Kidney (tissue), 22 donors: Measurements from ENCODE around the gene DNM2. TPM values are rescaled to one million over a fixed set of nuclear protein-coding genes. Genes with fewer than 3 reads are reported as not detected.
A peak's percentile ranks its signal among the peaks of the same experiment; 100 is the strongest.

Experiments
- DNase-seq, 5 donors: peaks; one replicate each; pipeline ENCODE4 v3.0.0-alpha.2; 2013 to 2020
- FAIRE-seq: peaks from 2 replicates; lab custom pipeline; 2012; peaks lifted over from hg19 to GRCh38; lab: Jason Lieb, UNC
- H3K27ac ChIP-seq, 2 donors: one replicate each; pipeline ENCODE4 v1.7.0; 2013; ENCODE audit warnings: low read depth in 2 of 2, low read length in 2 of 2, inconsistent platforms in 1 of 2
- H3K27me3 ChIP-seq: one replicate; pipeline ENCODE4 v1.7.1; 2013; ENCODE audit warnings: low read length, inconsistent platforms; ENCODE audit not compliant: control insufficient read depth, insufficient read depth
- H3K36me3 ChIP-seq, 3 donors: one replicate each; pipeline versions ENCODE4 v1.7.0 to v1.7.1; 2013; ENCODE audit warnings: low read length in 3 of 3, control low read depth in 1 of 3, inconsistent platforms in 1 of 3; ENCODE audit not compliant: insufficient read depth in 3 of 3, control insufficient read depth in 2 of 3
- H3K4me1 ChIP-seq, 3 donors: one replicate each; pipeline versions ENCODE4 v1.7.0 to v1.7.1; 2013; ENCODE audit warnings: low read length in 3 of 3, inconsistent platforms in 1 of 3, low read depth in 1 of 3; ENCODE audit not compliant: control insufficient read depth in 2 of 3, insufficient read depth in 2 of 3
- H3K4me3 ChIP-seq, 3 donors: one replicate each; pipeline versions ENCODE4 v1.7.0 to v1.8.1; 2013; ENCODE audit warnings: low read length in 3 of 3, control low read depth in 1 of 3, inconsistent platforms in 1 of 3
- H3K9ac ChIP-seq, 3 donors: one replicate each; pipeline versions ENCODE4 v1.7.0 to v1.7.1; 2013; ENCODE audit warnings: low read length in 3 of 3, control low read depth in 1 of 3, inconsistent platforms in 1 of 3
- H3K9me3 ChIP-seq, 3 donors: one replicate each; pipeline versions ENCODE4 v1.7.0 to v1.7.1; 2013; ENCODE audit warnings: low read length in 3 of 3, control low read depth in 1 of 3, inconsistent platforms in 1 of 3; ENCODE audit not compliant: control insufficient read depth in 2 of 3, insufficient read depth in 1 of 3
- CTCF ChIP-seq: IDR thresholded peaks from 3 replicates; pipeline ENCODE4 v1.5.1; 2012; ENCODE audit warnings: mild to moderate bottlenecking, moderate library complexity, borderline replicate concordance; ENCODE audit not compliant: insufficient read depth; ENCODE audit errors: extremely low read depth
- intact Hi-C: fragments of 100-400 bp; cut with DNase I; formaldehyde crosslinking; loops from one replicate; pipeline ENCODE4 v1.11.1; 2022
- long read RNA-seq, 10 donors: library from polyadenylated mRNA in 1 of 10; unstranded in 1 of 10; transcript quantifications; one replicate each; pipeline ENCODE4 v2.0.0 and lab custom pipeline, GENCODE V29; 2021 to 2026
- polyA plus RNA-seq: library from polyadenylated mRNA; stranded (reverse); fragments of 350-450 nt; fragmentation: Illumina TruSeq; extraction: RNeasy Lipid Tissue Mini Kit (QIAGEN cat#74804); gene quantifications from one replicate; pipeline ENCODE4 v1.2.3, GENCODE V29; 2014; ENCODE audit warnings: low read depth, low replicate concordance; ENCODE audit not compliant: insufficient read depth
- total RNA-seq: library from RNA; stranded (reverse); fragmentation: NEBNext Ultra II Directional; extraction: Animal tissue kit (Norgen Biotek cat#: 25700); gene quantifications from one replicate; pipeline ENCODE4 v1.2.1, GENCODE V29; 2021
- donor health status: control.
- donor health status: control.
- donor health status: control.
- donor health status: control.
- donor health status: control.
- donor health status: DM: yes; HTN: yes; CAD: no.
- donor health status: Normal renal cell carcinoma (clear cell type).

Gene DNM2
- total RNA-seq = 226 TPM
- polyA plus RNA-seq = 79.0 TPM
- long read RNA-seq, donor 1, full-length matches to known transcripts = 11 of 102 reads
- long read RNA-seq, donor 1, partial matches to known transcripts = 91 of 102 reads
- long read RNA-seq, donor 1, other reads (novel, unspliced or antisense) = 0 of 102 reads
- long read RNA-seq, donor 2, partial matches to known transcripts = 53 of 61 reads
- long read RNA-seq, donor 2, other reads (novel, unspliced or antisense) = 0 of 61 reads
- long read RNA-seq, donor 3, full-length matches to known transcripts = 4 of 20 reads
- long read RNA-seq, donor 3, partial matches to known transcripts = 16 of 20 reads
- long read RNA-seq, donor 3, other reads (novel, unspliced or antisense) = 0 of 20 reads
- long read RNA-seq, donor 4, full-length matches to known transcripts = 19 of 50 reads
- long read RNA-seq, donor 4, partial matches to known transcripts = 31 of 50 reads
- long read RNA-seq, donor 4, other reads (novel, unspliced or antisense) = 0 of 50 reads
- long read RNA-seq, donor 5, partial matches to known transcripts = 0 of 3 reads
- long read RNA-seq, donor 5, other reads (novel, unspliced or antisense) = 0 of 3 reads
- long read RNA-seq, donor 6, partial matches to known transcripts = 7 of 11 reads
- long read RNA-seq, donor 6, other reads (novel, unspliced or antisense) = 0 of 11 reads
- long read RNA-seq, donor 7, full-length matches to known transcripts = 24 of 181 reads
- long read RNA-seq, donor 7, partial matches to known transcripts = 71 of 181 reads
- long read RNA-seq, donor 7, other reads (novel, unspliced or antisense) = 86 of 181 reads
- long read RNA-seq, donor 8, full-length matches to known transcripts = 5 of 64 reads
- long read RNA-seq, donor 8, partial matches to known transcripts = 59 of 64 reads
- long read RNA-seq, donor 8, other reads (novel, unspliced or antisense) = 0 of 64 reads
- long read RNA-seq, donor 9, full-length matches to known transcripts = 6 of 20 reads
- long read RNA-seq, donor 9, partial matches to known transcripts = 14 of 20 reads
- long read RNA-seq, donor 9, other reads (novel, unspliced or antisense) = 0 of 20 reads
- long read RNA-seq, donor 10, full-length matches to known transcripts = 6 of 32 reads
- long read RNA-seq, donor 10, partial matches to known transcripts = 26 of 32 reads
- long read RNA-seq, donor 10, other reads (novel, unspliced or antisense) = 0 of 32 reads

DNA sequence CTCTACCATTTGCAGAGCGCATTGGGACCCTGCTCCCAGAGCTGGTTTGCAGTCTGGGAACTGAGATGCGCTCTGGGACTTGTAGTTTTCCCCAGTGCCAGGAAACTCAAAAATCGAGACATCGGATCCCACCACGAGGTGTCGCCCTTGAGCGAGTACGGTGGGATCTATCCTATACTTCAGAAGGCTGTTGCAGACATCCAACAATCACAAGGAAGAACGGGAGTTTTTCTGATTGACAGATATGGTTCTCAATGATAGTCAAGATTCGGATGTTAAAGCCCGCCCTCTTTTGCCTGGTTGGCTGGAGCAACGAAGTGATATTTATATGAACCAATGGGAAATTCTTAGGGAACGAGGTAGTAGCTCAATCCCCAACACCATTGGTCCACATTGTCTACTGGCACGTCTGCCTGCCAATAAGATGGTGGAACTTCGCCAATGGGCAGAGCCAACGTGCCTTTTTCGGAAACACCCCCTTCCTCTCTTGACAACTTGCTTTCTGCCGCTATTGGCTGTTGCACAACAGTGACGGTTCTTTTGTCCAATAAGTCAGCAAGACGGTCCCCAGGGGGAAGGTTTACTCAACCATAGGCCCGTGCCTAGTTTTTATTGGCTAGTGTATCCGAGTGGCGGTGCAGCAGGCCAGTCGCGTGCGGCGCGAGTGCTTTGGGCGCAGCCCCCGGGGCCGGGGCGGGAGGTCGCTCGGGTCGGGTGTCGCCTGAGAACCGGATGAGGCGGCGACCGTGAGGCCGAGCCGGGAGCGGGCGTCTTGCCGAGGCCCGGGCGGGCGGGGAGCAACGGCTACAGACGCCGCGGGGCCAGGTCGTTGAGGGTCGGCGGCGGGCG, at the start of gene DNM2:
Gene DNM2, plus strand, starts transcription at position 724 of the 849 bp plus-strand sequence. CDS start 164 bp downstream, outside the sequence.
- Histone ChIP-seq H3K27me3 (no peaks in the 10 kb centered on the region), H3K9ac (peak within 1 kb of the TSS; percentile 49 to 94 (median 90)), H3K27ac (peak within 1 kb of the TSS; percentile 90 to 95), H3K4me1 (peaks cover 0 to 23% (median 9%) of the 10 kb centered on the region in 3 donors), H3K4me3 (peak within 1 kb of the TSS; percentile 78 to 94 (median 92)), H3K9me3 (no peaks in the 10 kb centered on the region), H3K36me3 (peaks cover 0 to 3% (median 0%) of the 10 kb centered on the region in 3 donors)
- FAIRE-seq (peak; percentile 99), DNase-seq (peak; percentile 99 to 100 (median 100))
- intact Hi-C loops = loop anchor here (10.0 kb wide), 1 partner anchor 57 kb away; no protein-coding TSS in a partner anchor
- peak; percentile 89 for TF ChIP-seq CTCF

DNA sequence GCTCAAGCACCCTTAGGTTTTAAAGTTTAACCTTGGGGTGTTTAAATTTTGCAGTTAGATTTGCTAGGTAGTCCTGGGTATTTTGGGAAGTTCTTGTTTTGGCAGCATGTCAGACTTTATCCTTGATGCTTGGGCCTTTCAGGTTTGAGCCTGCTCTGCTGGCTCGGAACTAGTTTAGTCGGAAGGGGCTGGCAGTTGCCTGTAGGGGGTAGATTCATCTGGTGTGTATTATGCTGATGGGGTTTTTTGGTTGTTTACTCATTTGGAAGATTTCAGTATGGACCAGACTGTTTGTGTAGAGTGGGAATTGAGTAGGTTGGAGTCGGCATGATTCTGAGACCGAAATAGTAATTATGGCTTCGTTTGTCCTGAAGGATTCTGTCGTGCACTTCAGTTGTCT, 48.6 kb upstream of the DNM2 start:
- Histone ChIP-seq H3K9ac (no peak overlapping the region), H3K9me3 (no peaks in the 10 kb centered on the region), H3K27me3 (no peaks in the 10 kb centered on the region), H3K4me1 (peaks cover 0 to 4% (median 0%) of the 10 kb centered on the region in 3 donors), H3K36me3 (peaks cover 4 to 21% (median 10%) of the 10 kb centered on the region in 3 donors), H3K4me3 (no peak overlapping the region), H3K27ac (no peak overlapping the region)
- TF ChIP-seq CTCF = no peak
- intact Hi-C loops = no loop called here
- DNase-seq = no peak
- no peak for FAIRE-seq

GRCh38 chr19:10670182-10670581, 47.7 kb upstream of the DNM2 start:
- intact Hi-C loops = no loop called here
- H3K4me1 ChIP-seq = peaks cover 0 to 4% (median 0%) of the 10 kb centered on the region in 3 donors
- DNase-seq = no peak

More at GRCh38 chr19:10670182-10670581, 47.7 kb upstream of the DNM2 start:
- H3K4me3 ChIP-seq = no peak overlapping the region
- H3K27ac ChIP-seq = no peak overlapping the region
- no peaks in the 10 kb centered on the region for H3K27me3 ChIP-seq
- peaks cover 4 to 21% (median 10%) of the 10 kb centered on the region in 3 donors for H3K36me3 ChIP-seq
- no peak for FAIRE-seq
- no peak for TF ChIP-seq CTCF
- no peaks in the 10 kb centered on the region for H3K9me3 ChIP-seq
- H3K9ac ChIP-seq = no peak overlapping the region
